Small intestine (tissue), 7 donors: ENCODE results near the gene CCDC14. TPM values are rescaled to one million over a fixed set of nuclear protein-coding genes. Genes with fewer than 3 reads are reported as not detected.
"Not testable (repeated sequence)": the region's sequence is repeated elsewhere in the genome, so short reads cannot be mapped to it uniquely, and the experiment has no call there.

Source experiments
- DNase-seq, 2 donors: peaks; one replicate each; pipeline versions ENCODE4 v3.0.0 to v3.0.0-alpha.2; 2013
- FAIRE-seq: peaks from 2 replicates; lab custom pipeline; 2012; peaks lifted over from hg19 to GRCh38; lab: Jason Lieb, UNC
- H3K27ac ChIP-seq, 3 donors: one replicate each; pipeline ENCODE4 v1.5.1; 2013; ENCODE audit warnings: low read length in 2 of 3, mild to moderate bottlenecking in 2 of 3, control low read depth in 1 of 3, inconsistent platforms in 1 of 3, low read depth in 1 of 3, moderate library complexity in 1 of 3
- H3K27me3 ChIP-seq, 3 donors: one replicate each; pipeline ENCODE4 v1.6.1; 2013; ENCODE audit warnings: low read length in 3 of 3, inconsistent platforms in 1 of 3; ENCODE audit not compliant: control insufficient read depth in 3 of 3, insufficient read depth in 3 of 3
- H3K36me3 ChIP-seq, 3 donors: one replicate each; pipeline ENCODE4 v1.6.1; 2013; ENCODE audit warnings: low read length in 3 of 3, inconsistent platforms in 1 of 3, low read depth in 1 of 3, mild to moderate bottlenecking in 1 of 3, moderate library complexity in 1 of 3; ENCODE audit not compliant: control insufficient read depth in 3 of 3, insufficient read depth in 2 of 3
- H3K4me1 ChIP-seq, 3 donors: one replicate each; pipeline ENCODE4 v1.6.1; 2013; ENCODE audit warnings: low read length in 2 of 3, inconsistent platforms in 1 of 3, low read depth in 1 of 3, mild to moderate bottlenecking in 1 of 3, moderate library complexity in 1 of 3; ENCODE audit not compliant: control insufficient read depth in 3 of 3, insufficient read depth in 2 of 3
- H3K4me3 ChIP-seq, 3 donors: one replicate each; pipeline ENCODE4 v1.5.1; 2013; ENCODE audit warnings: low read length in 3 of 3, control low read depth in 1 of 3, inconsistent platforms in 1 of 3, low read depth in 1 of 3, mild to moderate bottlenecking in 1 of 3, moderate library complexity in 1 of 3
- H3K9me3 ChIP-seq, 2 donors: one replicate each; pipeline ENCODE4 v1.6.1; 2013; ENCODE audit warnings: low read depth in 1 of 2, low read length in 1 of 2; ENCODE audit not compliant: control insufficient read depth in 2 of 2, insufficient read depth in 1 of 2
- WGBS, 3 donors: extraction: QIAGEN DNeasy Blood & Tissue Kit; methylation state at CpG; one replicate each; pipeline ENCODE4 v1.1.7; 2013; 5-methylcytosine and 5-hydroxymethylcytosine counted together
- polyA plus RNA-seq, 4 donors: library from polyadenylated mRNA; stranded (reverse) in 3 of 4; unstranded in 1 of 4; fragments of 200-250 nt in 3 of 4; fragments of 120-200 nt in 1 of 4; gene quantifications; one replicate each; pipeline versions ENCODE4 v1.2.1 to v1.2.3, GENCODE V29; 2013
- donor health status: healthy with polysubstance abuse.
- donor health status: control.
- donor health status: control.
- donor health status: Bipolar disorder and iron deficiency.
- donor health status: healthy.

CCDC14 gene
- polyA plus RNA-seq, 4 donors: 9.2 to 69.0 (median 14.7) TPM

- FAIRE-seq, H3K9me3 ChIP-seq, H3K36me3 ChIP-seq, H3K27ac ChIP-seq, H3K4me3 ChIP-seq, DNase-seq, H3K4me1 ChIP-seq: not testable (repeated sequence)
- peaks cover 0 to 13% (median 3%) of the 10 kb centered on the region in 3 donors for H3K27me3 ChIP-seq
- 51 to 63% (median 51%) methylated on average over 3 to 4 of the region's 4 CpGs for WGBS, 3 donors
Observed at GRCh38 chr3:123976181-123976898, 15.3 kb upstream of the CCDC14 start.

GRCh38 chr3:123975030-123975429 is 14.0 kb upstream of the CCDC14 start:
- FAIRE-seq, H3K9me3 ChIP-seq: not testable (repeated sequence)
- WGBS, 3 donors: 74 to 92% (median 75%) methylated on average over 4 to 5 of the region's 7 CpGs

GRCh38 chr3:123971406-123971805 is 10.4 kb upstream of the CCDC14 start:
- no peak for FAIRE-seq

More at GRCh38 chr3:123975030-123975429, 14.0 kb upstream of the CCDC14 start:
- not testable (repeated sequence) for DNase-seq, H3K4me3 ChIP-seq, H3K36me3 ChIP-seq, H3K27ac ChIP-seq, H3K27me3 ChIP-seq, H3K4me1 ChIP-seq

GRCh38 chr3:123967260-123967659 is 6.2 kb upstream of the CCDC14 start:
- DNase-seq, H3K4me1 ChIP-seq, H3K27me3 ChIP-seq, H3K36me3 ChIP-seq, H3K27ac ChIP-seq, FAIRE-seq, H3K4me3 ChIP-seq, H3K9me3 ChIP-seq: not testable (repeated sequence)
- 17 to 30% (median 24%) methylated on average over 2 of the region's 2 CpGs for WGBS, 3 donors

More at GRCh38 chr3:123971406-123971805, 10.4 kb upstream of the CCDC14 start:
- no peaks in the 10 kb centered on the region for H3K4me1 ChIP-seq
- DNase-seq: no peak
- no peaks in the 10 kb centered on the region for H3K9me3 ChIP-seq
- H3K4me3 ChIP-seq: no peak overlapping the region
- no peaks in the 10 kb centered on the region for H3K27me3 ChIP-seq
- no peaks in the 10 kb centered on the region for H3K36me3 ChIP-seq
- H3K27ac ChIP-seq: no peak overlapping the region

GRCh38 chr3:123966799-123967198 is 5.8 kb upstream of the CCDC14 start:
- not testable (repeated sequence) for H3K36me3 ChIP-seq, DNase-seq, H3K9me3 ChIP-seq, H3K4me3 ChIP-seq, H3K4me1 ChIP-seq, FAIRE-seq, H3K27ac ChIP-seq, H3K27me3 ChIP-seq
- 14 to 50% methylated on average over 1 of the region's 1 CpG; no CpG with 5 or more reads in 1 of the 3 donors for WGBS, 3 donors

GRCh38 chr3:123964793-123965192 is 3.8 kb upstream of the CCDC14 start:
- not testable (repeated sequence) for H3K4me1 ChIP-seq, H3K27me3 ChIP-seq, H3K36me3 ChIP-seq, FAIRE-seq, DNase-seq, H3K4me3 ChIP-seq, H3K27ac ChIP-seq, H3K9me3 ChIP-seq
- WGBS, 3 donors: 78 to 94% (median 89%) methylated on average over 1 of the region's 1 CpG

- no peak for DNase-seq
Observed at GRCh38 chr3:123961508-123961856, 453 bp upstream of the CCDC14 start.

GRCh38 chr3:123953735-123954134 is 7.3 kb downstream of the CCDC14 start:
- no peaks in the 10 kb centered on the region for H3K4me1 ChIP-seq
- no peaks in the 10 kb centered on the region for H3K9me3 ChIP-seq
- FAIRE-seq (no peak), DNase-seq (no peak)
- no peaks in the 10 kb centered on the region for H3K27me3 ChIP-seq
- no peak overlapping the region for H3K27ac ChIP-seq
- H3K4me3 ChIP-seq: no peak overlapping the region
- WGBS, 3 donors: 91 to 95% (median 93%) methylated on average over 4 of the region's 4 CpGs
- H3K36me3 ChIP-seq: peaks cover 0 to 3% (median 0%) of the 10 kb centered on the region in 3 donors

More at GRCh38 chr3:123961508-123961856, 453 bp upstream of the CCDC14 start:
- Histone ChIP-seq H3K27ac (peak overlapping the region in 2 of 3 donors; percentile 76 to 98), H3K9me3 (no peaks in the 10 kb centered on the region), H3K36me3 (no peaks in the 10 kb centered on the region), H3K4me1 (no peaks in the 10 kb centered on the region), H3K4me3 (peak overlapping the region; percentile 62 to 90 (median 77)), H3K27me3 (peaks cover 0 to 2% (median 0%) of the 10 kb centered on the region in 3 donors)
- WGBS, 3 donors: 4 to 7% (median 6%) methylated on average over 15 of the region's 15 CpGs
- FAIRE-seq: no peak
